Raji (cell line): ENCODE results near the gene P2RY14.

ENCODE experiments used
- POLR2A ChIP-seq: IDR thresholded peaks from 2 replicates; pipeline ENCODE4 v1.6.1; 2011; ENCODE audit warnings: low read depth, low read length, control low read depth; ENCODE audit not compliant: insufficient read depth

Gene P2RY14

GRCh38 chr3:151197981-151198767 lies 80.2 kb downstream of the P2RY14 start:
- no peak for TF ChIP-seq POLR2A

GRCh38 chr3:151197228-151197627 lies 81.1 kb downstream of the P2RY14 start:
- no peak for TF ChIP-seq POLR2A

GRCh38 chr3:151196434-151196833 lies 81.9 kb downstream of the P2RY14 start:
- TF ChIP-seq POLR2A, result no peak

GRCh38 chr3:151195826-151196225 lies 82.5 kb downstream of the P2RY14 start:
- no peak for TF ChIP-seq POLR2A

- no peak for TF ChIP-seq POLR2A
Measured at GRCh38 chr3:151192545-151192944, 85.8 kb downstream of the P2RY14 start.

GRCh38 chr3:151191095-151191494 lies 87.2 kb downstream of the P2RY14 start:
- no peak for TF ChIP-seq POLR2A

GRCh38 chr3:151183265-151183671 lies 95.1 kb downstream of the P2RY14 start:
- no peak for TF ChIP-seq POLR2A

- TF ChIP-seq POLR2A, result no peak
Measured at GRCh38 chr3:151182349-151183079, 95.8 kb downstream of the P2RY14 start.

- TF ChIP-seq POLR2A, result no peak
Measured at GRCh38 chr3:151178208-151178845, 100.0 kb downstream of the P2RY14 start.

GRCh38 chr3:151175952-151176351 lies 102.4 kb downstream of the P2RY14 start:
- no peak for TF ChIP-seq POLR2A

GRCh38 chr3:151174351-151174750 lies 104.0 kb downstream of the P2RY14 start:
- no peak for TF ChIP-seq POLR2A

GRCh38 chr3:151171145-151171757 lies 107.1 kb downstream of the P2RY14 start:
- TF ChIP-seq POLR2A, result no peak

- TF ChIP-seq POLR2A, result no peak
Measured at GRCh38 chr3:151169262-151169947, 108.9 kb downstream of the P2RY14 start.

GRCh38 chr3:151168269-151169094 lies 109.9 kb downstream of the P2RY14 start:
- TF ChIP-seq POLR2A, result no peak
